ENCODE measurements around the gene MCM10.

- TF ChIP-seq, protein P1, sequence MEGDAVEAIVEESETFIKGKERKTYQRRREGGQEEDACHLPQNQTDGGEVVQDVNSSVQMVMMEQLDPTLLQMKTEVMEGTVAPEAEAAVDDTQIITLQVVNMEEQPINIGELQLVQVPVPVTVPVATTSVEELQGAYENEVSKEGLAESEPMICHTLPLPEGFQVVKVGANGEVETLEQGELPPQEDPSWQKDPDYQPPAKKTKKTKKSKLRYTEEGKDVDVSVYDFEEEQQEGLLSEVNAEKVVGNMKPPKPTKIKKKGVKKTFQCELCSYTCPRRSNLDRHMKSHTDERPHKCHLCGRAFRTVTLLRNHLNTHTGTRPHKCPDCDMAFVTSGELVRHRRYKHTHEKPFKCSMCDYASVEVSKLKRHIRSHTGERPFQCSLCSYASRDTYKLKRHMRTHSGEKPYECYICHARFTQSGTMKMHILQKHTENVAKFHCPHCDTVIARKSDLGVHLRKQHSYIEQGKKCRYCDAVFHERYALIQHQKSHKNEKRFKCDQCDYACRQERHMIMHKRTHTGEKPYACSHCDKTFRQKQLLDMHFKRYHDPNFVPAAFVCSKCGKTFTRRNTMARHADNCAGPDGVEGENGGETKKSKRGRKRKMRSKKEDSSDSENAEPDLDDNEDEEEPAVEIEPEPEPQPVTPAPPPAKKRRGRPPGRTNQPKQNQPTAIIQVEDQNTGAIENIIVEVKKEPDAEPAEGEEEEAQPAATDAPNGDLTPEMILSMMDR (conservative IDR thresholded peaks at IDR 0.05 in 1 of 2, IDR thresholded peaks at IDR 0.05 in 1 of 2; ENCODE audit: extremely low read depth in 1 of 2, insufficient read depth in 1 of 2, low read depth in 1 of 2, low read length in 2 of 2), result no peak
- TF ChIP-seq EZH2 (IDR thresholded peaks at IDR 0.05; ENCODE audit: borderline replicate concordance, low read length), result no peak
Observed at GRCh38 chr10:13113544-13113943, 47.8 kb upstream of the MCM10 start.
